HG03280 (cell line): Measurements from ENCODE around the gene TSPOAP1.

Experiments
- ATAC-seq: cut with Tn5 transposase; IDR thresholded peaks from one replicate; pipeline ENCODE4 v1.9.1; 2021; ENCODE audit warnings: mild to moderate bottlenecking, moderate library complexity; ENCODE audit not compliant: unreplicated experiment

Gene TSPOAP1

DNA sequence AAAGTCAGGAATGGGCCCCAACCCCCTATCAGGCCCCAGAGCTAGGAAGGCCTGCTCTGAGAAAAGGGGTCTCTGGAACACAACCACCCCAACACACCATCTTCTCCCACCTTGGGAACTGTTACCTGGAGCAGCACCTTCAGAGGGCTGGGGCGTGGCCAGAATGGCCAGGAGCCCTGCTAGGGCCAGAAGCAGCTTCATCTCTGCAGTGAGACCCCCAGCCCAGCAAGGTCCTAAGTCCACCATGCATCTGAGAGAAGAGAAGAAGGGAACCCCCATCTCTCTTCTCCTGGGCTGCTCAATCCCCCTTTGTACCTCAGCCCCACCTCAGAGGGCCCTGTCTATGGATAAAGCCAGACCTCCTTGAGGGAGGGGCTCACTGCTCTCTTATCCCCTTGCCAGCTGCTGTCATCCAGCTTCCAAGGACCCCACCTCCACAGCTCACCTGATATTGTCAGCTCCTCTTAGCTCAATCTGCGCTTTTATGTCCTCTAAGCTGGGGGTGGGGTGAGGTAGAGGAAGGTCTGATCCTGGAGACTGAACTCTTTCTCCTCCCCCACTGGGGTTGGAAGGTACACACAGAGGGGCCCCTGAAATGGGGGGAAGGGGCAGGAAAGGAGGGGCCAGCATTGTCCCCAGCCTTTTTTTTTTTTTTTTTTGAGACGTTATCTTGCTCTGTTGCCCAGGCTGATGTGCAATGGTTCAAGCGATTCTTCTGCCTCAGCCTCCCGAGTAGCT is 47.9 kb downstream of the TSPOAP1 start, which contains the start of gene MPO:
Gene MPO, minus strand, starts transcription at position 456 of the 738 bp plus-strand sequence. Its CDS starts 177 bp downstream, at position 279.
- no peak for ATAC-seq

DNA sequence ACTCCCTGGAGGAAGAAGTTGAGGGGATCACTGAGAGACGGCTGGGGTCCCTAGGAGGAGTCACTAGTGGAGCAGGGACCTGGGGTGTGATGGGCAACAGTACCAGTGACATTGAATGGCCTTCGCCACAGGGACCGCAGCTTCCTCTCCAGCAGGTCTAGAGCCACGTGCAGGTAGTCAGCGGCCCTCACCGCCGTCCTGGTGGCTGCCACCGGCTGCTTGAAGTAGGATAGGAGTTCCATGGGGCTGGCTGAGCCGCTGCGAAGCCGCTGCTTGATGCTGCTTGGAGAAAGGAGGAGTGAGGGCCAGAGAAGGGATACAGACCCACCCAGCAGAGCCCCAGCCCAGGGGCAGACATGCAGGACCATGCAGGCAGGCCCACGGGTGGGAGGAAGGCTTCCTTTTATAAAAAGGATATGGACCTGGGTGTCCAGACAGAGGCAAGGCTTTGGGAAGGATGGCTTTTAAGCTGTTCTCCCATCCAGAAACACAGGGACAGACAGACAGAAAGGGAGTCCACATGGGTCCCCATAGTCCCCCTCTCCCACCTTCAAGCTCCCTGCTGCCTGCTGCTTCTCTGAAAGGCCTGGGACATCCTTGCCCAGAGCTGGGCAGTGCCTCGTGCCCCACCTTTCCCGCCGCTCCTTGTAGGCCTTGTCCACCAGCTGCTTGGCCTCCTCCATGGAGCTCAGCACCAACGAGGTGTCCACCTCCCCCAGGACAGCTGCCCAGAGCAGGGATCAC is 48.7 kb downstream of the TSPOAP1 start:
- no peak for ATAC-seq

DNA sequence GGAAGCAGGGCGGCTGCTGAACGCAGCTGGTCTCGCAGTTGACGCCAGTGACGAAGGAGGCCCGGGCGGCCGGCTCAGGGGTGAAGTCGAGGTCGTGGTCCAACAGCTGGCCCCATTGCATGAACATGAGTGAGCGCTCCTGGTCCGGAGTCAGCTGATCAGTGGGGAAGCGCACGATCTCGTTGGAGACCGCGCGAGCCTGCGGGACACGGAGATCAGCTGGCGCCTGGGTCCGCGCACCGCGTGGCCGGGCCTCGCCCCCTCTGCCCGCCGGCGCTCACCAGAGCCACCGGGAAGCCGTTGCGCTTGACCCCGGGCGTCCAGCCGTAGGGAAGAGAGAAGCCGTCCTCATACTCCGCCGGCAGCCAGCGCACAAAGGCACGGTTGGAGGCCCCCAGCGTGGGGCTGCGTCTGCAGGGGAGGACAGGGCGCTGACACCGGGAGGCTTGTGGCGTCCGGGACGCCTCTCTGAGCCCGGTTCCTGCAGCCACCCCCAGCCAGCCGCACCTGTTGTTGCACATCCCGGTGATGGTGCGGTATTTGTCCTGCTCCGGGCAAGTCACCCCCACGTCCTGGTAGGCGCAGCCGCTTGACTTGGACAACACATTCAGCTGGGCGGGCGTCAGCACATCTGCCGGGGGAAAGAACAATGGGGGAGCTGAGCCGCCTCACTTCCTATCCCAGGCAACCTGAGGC is 49.4 kb downstream of the TSPOAP1 start:
- ATAC-seq, result no peak

DNA sequence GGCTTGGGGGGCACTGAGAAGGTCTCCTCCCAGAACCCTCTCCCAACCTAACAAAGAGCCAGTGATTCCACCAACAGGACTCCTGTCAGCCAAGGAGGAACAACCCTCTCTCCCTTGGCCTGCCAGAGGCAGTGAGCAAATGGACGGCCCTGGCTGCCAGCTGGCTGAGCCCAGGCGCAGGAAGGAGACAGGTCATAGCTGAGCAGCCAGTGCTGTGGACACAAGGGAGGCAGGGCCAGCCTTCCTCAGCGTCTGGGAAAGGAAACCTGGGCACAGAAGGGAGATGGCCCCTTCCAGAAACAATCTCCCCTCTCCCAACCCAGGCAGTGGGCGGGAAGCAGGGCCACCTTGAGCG is 50.0 kb downstream of the TSPOAP1 start:
- ATAC-seq, result no peak

DNA sequence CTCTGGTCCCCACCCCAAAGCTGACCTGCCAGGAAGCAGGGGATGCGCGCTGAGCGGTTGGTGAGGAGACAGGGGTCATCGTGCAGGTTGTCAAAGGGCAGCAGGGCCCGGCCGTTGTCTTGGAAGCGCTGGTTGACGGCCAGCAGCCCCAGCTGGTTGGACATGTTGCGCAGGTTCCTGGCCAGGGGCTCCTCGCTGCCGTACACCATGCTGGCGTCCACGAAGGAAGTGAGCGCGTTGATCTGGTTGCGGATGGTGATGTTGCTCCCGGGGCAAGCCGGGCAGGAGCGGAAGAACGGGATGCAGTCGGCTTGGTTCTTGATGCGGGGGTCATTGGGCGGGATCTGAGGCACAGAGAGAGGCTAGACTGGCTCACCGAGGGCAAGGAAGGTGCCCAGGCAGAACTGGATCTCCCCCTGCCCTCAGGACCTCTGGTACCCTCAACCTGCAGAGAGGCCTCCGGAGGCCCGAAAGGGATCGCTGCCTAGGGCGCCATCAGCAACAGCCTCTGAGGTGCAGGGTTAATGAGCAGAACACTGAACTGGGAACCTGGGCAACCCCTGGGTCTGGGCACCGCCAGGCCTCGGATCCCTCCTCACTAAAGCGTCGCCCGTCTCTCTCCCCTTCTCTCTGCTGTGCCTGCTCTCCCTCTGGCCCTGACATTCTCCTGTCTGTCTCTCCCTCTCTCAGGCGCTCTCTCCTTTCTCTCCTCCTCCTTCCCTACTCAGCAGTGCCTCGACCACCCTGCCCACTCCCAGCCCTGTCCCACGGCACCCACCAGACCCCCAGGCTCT is 50.6 kb downstream of the TSPOAP1 start:
- no peak for ATAC-seq

DNA sequence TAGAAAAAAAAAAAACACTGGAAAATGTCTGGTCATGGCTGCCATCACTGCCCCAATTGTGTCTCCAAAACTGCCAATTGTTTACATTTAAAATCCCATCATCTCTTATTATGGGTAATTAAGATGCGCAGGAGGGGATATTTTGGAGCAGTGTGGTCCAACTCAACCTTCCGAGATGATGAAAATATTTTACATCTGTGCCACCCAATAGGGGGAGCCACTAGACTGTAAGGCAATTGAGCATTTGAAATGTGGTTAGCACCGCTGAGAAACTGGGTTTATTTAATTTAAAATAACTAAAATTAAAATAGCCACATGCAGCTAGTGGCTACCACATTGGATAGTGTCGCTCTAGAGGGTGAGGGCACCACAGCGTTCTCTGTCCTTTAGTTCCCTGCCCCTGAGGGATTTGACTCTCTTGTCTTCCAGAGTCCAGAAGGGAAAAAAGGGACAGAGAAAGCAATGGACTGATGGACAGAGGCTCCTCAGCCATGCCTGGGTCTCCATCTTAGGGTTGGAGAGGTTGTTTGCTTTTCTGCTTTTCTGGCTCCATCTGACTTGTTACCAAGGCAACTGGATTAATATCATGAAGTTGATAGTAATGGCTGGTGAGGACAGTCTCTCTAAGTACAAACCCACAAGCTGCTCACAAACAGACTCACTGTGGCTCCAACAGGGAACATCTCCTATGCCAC is 51.3 kb downstream of the TSPOAP1 start:
- ATAC-seq, result no peak

DNA sequence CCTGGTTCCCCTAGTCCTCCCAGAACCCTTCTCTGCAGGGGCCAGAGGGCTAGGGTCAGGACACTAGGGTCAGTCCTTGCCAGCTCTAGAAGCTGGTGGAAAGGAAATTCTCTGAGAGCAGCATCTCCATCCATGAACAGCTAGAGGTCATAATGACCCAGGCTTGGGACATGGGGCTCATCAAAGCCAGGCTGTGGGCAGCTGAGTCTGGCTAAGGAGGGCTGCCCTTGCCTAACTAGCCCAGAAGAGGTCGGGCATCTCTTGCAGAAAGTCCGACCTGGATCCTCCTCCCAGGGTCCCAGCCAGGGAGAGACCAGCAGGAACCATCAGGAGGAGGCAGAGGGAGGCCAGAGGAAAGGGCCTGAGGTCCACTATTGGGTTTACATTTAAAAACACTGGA is 52.2 kb downstream of the TSPOAP1 start:
- no peak for ATAC-seq

DNA sequence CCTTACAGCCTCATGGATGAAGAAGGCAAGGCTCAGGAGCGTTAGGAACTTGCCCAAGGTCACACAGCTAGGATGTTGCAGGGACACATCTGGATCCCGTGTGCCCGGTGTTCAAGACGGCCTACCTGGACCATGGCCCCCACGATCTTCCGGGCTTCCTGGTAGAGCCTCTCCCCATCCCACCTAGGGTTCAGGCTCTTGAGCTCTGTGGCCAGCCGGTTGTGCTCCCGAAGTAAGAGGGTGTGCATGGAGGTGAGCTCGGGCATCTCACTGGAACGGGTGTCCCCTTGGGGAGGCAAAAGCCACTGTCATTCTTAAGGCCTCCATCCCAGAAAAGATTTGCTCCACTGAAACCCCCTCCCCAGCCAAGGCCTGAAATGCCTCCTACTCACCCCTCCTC is 53.2 kb downstream of the TSPOAP1 start:
- ATAC-seq, result no peak

DNA sequence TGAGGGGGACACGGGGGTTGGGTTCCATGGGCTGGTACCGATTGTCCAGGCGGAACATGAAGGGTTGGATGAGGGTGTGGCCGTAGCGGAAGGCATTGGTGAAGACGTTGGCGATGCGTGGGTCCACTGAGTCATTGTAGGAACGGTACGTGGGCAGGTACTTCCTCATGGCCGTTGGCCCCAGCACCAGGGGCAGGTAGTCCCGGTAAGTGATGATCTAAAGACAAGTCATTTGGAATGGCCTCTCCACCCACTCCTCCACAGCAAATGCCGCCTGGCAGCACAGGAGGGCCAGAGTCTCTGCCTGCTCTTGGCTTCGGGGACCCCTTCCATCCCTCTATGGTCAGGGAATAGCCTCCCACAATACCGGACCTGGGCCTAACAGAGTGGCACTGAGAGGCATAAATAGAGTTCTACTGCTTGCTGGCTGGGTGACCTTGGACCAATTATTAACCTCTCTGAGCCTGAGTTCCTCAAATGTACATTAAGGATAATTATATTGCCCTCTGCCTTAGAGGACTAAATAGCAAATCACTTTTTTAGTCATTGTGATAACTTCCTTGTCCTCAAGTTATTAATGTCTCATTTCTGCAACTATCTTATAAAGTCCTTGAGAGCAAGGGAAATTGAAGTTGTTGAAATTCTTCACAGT is 55.0 kb downstream of the TSPOAP1 start:
- no peak for ATAC-seq

DNA sequence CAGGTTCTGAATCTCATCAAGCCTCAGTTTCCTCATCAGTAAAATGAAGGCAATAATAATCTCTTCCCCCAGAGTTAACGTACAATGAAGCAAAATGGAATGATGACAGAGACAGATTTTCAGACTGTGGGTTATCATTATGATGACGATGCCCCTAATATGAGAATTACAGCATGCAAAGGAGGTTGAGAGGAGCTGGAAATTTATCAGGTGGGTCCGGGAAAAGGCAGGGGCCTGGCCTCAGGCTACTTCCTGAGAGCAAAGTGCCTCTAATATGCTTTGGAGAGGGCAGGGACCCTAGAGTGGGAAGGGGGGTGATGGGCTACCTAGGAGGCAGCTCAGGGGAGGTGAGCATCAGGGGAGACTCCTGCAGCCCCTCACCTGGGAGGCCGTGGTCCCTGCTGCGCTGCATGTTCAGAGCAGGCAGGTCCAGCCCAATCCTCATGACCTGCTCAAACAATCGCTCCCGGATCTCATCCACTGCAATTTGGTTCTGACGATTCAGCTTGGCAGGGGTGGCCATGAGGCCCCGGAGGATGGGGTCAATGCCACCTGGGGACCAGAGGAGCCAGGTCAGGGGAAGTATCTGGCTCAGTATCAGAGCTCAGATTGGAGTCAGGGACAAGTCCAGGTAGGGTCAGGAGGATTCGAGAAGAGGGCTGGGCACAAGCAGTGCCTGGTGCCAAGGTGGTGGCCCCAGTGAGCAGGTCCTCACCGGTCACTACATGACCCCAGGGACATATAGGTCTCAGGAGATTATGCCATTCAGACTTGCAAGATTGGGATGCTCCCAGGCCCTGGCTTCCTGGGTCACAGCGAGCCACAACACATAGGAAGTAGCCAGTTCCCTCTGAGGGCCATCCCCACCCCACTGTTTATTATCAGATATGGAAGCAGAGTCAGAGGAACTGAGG is 56.0 kb downstream of the TSPOAP1 start:
- ATAC-seq, result no peak

DNA sequence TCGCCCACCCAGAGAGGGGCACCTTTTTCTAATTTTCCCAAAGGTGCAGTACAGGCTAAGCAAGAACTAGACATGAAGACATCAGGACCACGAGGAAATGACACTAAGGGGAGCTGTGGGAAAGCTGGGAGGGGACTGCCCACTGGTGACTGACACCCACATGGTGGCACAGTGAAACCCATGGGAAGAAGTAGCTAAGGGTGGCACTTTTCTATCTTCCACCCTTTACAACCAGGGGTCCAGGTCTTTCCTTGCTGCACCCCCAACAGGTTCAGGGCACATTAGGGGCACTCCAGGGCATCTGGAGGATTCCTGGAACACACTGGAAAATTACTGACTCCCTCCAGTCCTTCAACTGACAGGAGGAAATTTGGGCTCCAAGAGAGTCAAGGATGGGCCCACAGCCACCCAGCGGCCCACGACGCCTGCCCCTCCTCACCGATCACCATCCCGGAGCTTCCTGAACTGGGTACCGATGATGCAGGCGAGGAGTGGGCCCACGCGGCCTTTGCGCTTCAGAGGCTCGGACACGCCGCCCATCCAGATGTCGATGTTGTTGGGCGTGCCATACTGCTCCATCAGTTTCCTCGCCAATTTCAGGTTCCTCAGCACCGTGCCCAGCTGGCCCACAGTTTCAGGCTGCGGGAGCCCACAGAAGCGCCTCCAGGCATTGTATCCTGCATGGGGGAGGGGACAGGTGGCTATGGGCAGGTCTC is 57.2 kb downstream of the TSPOAP1 start:
- ATAC-seq, result no peak

DNA sequence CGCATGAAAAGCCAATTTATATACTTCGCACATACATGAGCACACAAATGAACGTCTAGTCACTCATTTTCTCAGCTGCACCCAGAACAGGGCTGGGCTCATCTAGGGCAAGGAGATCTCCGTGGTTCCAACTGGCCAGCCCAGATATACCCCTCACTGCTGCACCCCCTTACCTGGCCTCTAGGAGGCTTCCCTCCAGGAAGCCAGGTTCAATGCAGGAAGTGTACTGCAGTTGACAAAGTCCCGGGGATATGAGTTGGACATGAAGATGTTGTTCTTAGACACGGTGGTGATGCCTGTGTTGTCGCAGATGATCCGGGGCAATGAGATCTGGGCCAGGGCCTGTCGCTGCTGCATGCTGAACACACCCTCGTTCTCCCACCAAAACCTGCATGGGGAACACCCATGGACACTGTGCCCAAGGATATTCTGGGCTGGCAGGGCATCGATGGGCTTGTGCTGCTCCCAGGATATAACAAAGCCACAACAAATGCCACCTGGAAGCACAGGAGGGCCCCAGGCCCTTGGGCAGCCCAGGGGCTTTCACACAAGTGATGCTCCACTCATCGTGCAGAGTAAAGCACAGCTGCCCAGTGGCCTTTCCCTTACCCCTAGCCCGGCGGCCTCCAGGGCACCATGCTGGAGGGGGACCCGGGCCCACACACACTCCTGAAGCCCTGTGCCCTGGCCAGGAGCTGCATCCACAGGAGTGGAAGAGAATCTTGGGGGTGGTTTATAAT is 57.9 kb downstream of the TSPOAP1 start:
- ATAC-seq, result no peak

DNA sequence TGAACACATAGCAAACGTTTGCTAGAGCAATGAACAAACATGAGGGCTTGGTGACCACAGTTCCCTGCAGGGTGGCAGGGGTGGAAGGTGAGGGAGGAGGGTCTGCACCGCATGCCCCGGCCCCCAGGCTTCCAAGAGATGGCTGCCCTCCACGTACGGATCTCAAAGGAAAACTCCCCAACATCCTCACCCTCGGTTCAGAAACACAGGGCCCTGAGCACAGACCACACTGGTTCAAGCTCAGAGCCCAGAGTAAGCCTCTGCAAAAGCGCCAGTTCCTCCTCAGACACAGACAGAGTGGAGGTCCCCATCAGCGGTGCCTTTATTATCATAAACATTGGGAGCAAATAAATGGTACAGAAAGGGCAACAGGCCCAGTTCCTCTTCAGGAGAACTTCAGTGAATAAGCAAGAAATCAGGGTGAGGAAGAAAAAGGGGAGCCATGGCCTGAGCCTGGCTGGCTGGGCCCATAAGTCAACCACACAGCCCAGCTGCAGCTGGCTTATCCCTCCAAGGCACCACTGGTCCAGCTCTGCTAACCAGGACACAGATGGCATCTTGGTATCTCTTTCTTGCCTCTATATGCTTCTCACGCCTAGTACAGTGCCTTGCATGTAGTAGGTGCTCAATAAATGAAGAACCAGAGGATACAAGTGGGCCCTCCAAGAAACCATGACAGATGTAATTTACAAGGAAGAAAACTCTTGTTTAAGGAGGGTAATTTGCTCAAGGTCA is 58.9 kb downstream of the TSPOAP1 start:
- ATAC-seq, result no peak

DNA sequence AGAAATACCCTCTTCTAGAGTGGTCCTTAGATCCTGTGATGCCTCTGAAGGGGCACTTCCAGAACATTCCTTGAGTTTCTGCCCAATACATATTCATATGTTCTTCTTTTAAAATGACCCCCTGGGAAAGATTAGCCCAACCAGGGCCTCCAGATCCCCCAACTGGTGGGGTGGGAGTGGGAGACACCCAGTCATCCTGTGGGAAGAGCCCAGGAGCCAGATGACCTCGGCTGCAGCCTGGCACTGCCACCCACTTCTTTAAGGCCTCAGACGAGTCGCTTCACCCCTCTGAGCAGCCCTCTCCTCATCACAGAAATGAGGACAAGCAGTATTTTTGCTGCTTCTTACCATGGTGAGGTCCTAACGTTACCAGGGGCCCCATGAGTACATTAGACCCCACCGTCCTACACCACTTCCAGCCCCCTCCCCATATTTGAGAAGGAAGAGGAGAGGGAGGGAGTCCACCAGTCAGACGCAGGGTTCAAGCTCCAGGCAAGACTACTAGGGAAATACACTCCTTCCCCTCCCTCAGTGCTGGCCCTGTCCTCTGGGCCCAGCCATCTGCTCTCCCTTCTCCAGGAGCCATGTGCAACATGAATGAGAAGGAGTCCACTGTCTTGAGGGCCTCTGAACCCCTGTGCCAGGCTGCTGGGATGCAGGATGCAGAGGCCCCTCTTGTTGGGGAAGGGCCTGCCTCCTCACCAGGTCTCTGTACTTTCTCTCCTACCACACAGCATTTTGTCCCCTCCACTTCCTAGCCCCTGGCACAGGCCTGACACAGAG is 59.6 kb downstream of the TSPOAP1 start:
- no peak for ATAC-seq

DNA sequence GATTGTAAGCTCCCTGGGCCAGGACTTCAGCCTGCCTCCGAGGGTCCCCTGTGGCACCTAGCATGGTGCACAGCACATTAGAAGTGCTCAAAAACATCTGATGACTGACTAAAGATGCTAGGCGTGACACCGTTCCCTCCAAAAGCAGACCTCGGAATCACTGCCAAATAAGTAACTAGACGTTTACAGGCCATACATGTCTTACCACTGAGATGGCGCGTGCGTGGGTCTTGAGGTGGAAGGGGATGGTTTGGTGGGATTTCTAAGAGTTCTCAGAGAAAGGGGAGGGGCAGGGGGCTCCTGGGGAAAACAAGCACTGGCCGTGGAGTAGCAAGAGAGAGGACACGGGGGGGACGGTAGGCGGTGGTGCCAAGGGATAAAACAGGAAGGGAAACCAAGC is 60.3 kb downstream of the TSPOAP1 start:
- no peak for ATAC-seq
